GM12892 (cell line): ENCODE results near the gene ELP2.

Source experiments
- POLR2A ChIP-seq: IDR thresholded peaks from 2 replicates; pipeline ENCODE4 v1.6.1; 2011; ENCODE audit warnings: low read depth, low read length, control low read depth
- POLR2AphosphoS5 ChIP-seq: IDR thresholded peaks from 2 replicates; pipeline ENCODE4 v1.6.1; 2011; ENCODE audit warnings: low read depth, low read length, control low read depth

- TF ChIP-seq POLR2AphosphoS5 (no peak), POLR2A (no peak)
Measured at GRCh38 chr18:36191711-36192110, 62.0 kb downstream of the ELP2 start.
